Measurements from ENCODE around the gene HSF2.
"Not testable (repeated sequence)": the region's sequence is repeated elsewhere in the genome, so short reads cannot be mapped to it uniquely, and the experiment has no call there.

Gene HSF2

DNA sequence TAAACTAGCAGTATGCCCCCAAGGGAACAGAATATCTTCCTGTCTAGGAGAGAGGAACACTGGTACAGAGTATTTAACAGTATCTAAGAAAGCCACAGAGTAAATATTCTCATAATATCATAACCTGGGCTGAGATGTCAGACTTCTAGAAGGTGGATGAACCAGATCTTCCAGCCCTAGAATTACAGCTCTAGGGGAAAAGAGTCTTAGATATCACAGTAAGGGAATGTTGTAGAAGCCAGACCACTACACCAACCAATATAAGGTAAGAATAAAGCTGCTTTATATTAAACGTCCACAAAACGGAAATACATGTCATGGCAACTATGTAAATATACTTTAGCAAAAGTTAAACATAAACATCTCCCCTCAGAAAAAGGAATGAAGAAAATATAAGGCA is 59.8 kb downstream of the HSF2 start:
- no peak for DNase-seq

DNA sequence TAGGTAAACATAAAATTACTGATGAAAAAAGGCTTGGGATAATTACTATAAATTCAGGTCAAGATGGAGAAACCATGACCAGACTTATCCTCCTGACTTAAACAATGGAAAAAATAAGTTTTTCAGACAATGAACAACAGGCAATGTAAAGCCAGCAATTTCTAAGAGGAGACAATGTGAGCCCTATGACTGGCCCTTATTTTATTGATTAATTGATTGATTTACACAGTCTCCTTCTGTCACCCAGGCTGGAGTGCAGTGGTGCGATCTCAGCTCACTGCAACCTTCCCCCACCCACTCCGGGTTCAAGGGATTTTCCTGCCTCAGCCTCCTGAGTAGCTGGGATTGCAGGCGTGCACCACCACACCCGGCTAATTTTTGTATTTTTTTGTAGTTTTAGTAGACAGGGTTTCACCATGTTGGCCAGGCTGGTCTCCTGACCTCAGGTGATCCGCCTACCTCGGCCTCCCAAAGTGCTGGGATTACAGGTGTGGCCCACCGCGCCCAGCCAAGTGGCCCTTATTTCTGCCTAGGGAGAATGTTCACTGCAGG is 60.5 kb downstream of the HSF2 start:
- not testable (repeated sequence) for DNase-seq

DNA sequence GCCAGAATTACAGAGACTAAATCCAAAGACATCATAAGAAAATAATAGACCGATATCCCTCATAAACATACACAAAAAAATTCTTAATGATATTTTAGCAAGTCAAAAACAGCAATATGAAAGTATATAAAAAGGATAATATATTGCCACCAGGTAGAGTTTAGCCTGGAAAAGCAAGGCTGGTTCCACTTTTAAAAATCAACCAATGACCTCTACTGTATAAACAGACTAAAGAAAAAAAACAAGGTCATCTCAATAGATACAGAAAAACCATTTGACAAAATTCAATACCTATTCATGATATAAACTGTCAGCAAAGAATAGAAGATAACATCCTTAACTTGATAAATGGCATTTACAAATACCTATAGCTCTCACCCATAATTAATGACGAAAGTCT is 62.4 kb downstream of the HSF2 start:
- DNase-seq: no peak

DNA sequence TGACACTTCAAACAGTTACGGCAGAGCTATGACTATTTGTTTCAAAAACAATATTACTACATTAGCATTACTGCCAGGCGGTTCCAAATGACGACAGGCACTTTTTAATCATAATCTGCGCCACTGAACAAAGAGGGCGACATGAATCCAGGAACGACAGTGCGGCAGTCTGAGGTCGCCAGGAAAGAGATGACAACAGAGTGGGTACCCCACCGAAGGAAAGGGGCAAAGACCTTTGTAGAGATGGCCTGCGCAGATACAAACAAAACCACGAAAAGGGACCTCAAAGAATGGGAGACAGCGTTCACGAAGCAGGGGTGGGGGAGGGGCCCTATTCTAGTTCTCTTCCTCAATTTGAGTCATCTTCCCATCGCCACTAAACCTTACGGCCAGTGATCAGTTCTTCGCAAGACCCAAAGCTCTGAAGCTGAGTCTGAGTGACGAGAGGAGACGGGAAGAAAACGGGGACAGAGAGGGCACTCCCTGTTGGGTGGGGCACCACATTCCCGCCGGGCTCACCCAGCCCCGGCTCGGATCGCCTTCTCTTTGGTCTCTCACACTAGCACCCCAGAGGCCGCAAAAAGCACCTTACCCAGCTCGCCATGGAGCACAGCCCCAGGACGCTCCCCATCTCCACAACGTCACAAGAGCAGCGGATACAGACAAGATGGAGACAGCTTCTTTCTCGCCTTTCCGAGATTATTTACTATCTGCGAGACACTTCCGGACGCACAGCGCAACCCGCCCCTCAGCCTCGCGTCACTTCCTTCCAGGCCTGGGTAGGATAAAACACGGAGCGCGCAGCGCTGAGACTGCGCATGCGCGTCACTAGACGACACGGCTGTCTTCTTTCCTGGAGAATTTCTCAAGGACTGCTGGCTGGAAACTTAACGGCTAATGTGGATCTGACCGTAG is 71.9 kb downstream of the HSF2 start, which contains the start of gene SERINC1:
Gene SERINC1, minus strand, starts transcription at position 701 of the 915 bp plus-strand sequence. Its CDS starts 70 bp downstream, at position 631.
- peak; percentile 75 to 88 (median 81) for DNase-seq

DNA sequence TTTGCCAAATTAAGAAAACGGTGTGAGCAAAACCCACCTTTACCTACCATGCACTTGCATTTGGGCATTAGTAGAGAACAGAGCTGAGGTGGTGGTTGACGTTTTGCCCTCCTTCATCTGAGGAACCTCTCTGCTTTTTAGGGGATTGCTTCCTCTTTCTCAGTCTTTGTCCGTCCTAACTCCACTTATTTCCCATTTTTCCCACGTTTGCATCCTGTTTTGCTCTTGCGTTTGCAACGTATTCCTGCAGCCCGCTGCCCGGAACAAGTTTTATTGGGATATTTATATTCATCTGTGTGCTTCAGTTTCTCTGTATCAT is 72.5 kb downstream of the HSF2 start:
- no peak for DNase-seq

DNA sequence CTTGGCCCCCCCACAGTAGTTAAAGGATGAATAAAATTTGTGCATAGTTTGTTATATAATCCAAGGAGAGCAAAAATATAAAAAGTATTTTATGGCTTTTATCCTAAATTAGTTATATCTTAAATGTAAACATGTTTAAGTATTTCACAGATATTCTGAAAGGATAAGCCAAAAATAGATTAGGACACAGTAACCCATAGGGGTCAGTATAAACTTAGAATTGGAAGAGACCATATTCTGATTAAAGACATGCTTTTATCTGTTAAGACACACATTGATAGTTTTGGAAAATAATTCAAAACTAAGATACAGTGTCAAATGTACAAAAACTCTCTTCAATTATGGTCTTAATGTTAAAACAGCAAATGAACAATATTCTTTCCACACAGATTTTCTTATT is 76.7 kb downstream of the HSF2 start:
- DNase-seq: no peak

DNA sequence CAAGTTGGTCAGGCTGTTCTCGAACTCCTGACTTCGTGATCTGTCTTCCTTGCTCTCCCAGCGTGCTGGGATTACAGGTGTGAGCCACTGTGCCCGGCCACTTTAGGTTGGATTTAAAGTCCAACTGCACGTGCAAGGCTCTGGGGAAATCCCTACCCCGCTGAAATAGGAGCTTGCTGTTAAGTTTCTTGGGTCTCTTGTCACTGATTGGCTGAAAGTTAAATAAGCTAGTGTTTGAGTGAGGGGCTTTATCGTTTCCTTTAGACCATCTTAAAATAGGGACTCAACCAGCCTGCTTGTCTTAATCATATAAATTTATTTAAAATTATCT is 83.3 kb downstream of the HSF2 start:
- DNase-seq: no peak
